Activated CD4-positive, alpha-beta T cell treated with anti-CD3 and anti-CD28 coated beads, Interleukin-2, amount 50 U/mL, for 48 hours (primary cell): ENCODE measurements around the gene CAPN10.
"Not testable (repeated sequence)": the region's sequence is repeated elsewhere in the genome, so short reads cannot be mapped to it uniquely, and the experiment has no call there.

Experiments
- DNase-seq, 2 experiments: peaks; one replicate each; pipeline ENCODE4 v3.0.0-alpha.2; 2020

CAPN10 gene

DNA sequence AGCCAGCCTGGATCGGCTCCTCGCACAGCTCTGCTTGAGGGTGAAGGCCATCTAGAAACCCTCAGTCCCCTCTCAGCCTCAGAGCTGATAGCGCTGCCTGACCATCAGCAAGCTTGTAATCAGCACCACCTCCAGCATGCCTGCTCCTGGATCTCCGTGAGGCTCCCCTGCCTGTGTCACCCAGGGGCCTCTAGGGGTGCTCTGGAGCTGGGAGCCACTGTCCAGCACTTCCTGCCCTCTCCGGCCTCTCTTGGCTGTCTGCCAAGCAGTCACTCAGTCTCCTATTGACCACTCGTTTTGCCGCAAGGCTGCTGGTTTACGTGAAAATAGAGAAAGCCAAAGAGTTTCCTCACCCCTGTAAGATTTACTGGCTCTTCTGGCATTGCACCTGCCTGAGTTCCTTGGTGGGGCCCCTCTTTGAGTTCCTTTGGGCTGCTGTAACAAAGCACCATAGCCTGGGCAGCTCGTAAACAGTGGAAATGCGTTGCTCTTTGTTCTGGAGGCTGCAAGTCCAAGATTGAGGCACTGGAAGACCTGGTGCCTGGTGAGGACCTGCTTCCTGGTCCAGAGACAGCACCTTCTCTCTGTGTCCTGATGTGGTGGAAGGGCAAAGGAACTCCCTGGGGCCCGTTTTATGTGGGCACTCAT, 17.9 kb downstream of the CAPN10 start:
- no peak for DNase-seq

DNA sequence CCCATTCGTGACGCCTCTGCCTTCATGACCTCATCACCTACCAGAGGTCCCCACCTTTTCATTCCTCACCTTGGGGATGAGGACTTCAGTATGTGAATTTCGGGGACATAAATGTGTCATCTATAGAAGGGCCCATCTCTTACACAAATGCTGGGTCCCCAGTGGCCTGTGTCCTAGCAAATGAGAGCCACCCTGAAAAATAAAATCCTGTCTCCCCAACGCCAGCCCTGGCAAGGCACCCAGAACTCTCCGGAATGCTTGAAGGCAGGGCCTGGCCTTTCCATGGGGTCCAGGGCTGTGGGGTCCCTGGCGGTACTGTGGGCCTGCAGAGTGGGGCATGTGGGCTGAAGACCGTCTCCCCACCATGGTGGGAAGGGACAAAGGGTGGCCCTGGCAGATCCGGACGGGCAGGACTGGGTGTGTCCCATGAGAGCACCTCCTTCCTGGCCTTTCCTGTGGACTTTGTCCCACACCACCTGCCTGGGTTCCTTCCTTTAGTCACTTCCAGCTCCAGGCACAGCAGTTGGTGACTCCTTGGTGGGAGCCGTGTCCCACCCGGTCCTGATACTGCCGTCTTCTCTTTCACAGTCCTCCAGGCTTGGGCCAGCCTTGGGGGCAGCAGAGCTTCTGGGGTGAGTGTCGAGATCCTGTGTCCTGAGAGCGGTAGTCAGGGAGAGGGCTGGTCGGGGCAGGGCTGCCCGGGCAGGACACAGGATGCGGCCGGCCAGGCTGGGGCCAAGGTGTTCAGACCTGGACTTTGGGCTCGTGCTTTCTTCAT, 18.6 kb downstream of the CAPN10 start:
- DNase-seq, result no peak

DNA sequence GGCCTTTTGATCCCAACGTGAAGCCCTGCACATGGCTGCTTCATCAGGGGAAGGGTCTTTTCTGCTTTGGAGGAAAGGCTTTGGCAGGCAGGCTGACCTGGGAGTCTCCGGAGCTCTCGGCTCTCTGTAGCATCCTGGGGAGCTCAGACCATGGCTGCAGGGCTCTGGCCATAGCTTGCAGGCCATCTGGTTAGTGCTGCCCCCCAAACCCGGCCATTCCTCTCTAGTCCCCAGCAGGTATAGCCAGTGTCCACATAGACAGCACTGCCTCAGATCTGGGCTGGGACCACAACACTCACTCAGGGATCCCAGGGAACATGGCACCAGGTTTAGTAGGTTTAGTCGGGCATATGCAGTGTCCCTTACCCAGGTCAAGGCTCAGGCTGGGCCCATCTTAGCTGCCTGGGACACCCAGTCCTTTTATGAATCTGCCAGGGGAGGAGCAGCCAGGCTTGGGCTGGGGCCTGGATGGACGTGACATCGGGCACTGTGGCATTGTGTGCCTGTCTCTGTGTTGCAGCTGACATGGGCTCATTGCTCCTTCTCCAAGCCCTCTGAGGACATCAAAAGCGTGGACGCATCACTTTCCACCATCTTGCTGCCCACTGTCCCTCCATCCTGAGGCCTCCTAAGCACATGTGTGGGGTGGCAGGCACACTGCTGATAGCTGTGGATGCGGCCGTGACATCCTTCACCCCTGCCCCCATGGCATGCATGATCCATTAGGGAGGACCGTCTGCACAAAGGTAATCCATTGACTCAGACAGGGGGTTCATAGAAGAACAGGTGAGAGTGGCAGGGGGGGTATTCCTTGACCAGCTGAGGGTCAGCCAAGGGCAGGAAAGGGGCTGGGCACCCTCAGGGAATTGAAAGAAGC, 19.6 kb downstream of the CAPN10 start:
- no peak for DNase-seq

DNA sequence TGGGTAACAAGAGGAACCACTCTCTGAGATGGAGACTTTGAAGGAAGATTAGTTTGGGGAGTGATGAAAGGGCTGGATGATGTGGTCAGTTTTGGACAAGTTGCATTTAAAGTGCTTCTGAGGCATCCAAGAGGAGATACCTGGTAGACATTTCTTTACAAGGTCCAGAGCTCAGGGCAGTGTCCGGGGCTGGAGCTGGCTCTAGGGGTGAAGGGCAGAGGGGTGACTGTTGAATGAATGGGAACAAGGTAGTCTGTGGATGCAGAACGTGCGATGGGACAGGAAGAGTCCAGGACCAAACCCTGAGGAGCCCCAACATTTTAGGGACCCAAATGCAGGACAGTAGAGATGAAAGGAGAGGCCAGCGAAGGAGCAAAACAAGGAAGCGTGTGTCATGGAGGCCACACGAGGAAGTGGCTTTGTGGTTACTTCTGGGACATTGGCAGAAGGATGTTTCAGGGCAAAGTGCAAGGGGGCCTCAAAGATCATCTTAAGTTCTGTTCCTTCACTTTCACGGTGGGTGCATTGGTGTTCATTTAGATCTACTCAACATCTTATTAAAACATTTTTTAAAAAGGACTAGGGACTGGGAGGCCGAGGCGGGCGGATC, 25.2 kb downstream of the CAPN10 start:
- DNase-seq, result no peak

GRCh38 chr2:240613781-240614180, 27.2 kb downstream of the CAPN10 start:
- no peak for DNase-seq

- DNase-seq, result no peak
These were observed 27.9 kb downstream of the CAPN10 start for GRCh38 chr2:240614391-240614790.

- DNase-seq, result no peak
These were observed 28.9 kb downstream of the CAPN10 start for GRCh38 chr2:240615396-240615795.

- no peak for DNase-seq
These were observed 29.4 kb downstream of the CAPN10 start for GRCh38 chr2:240615820-240616547.

GRCh38 chr2:240616860-240617666, 30.5 kb downstream of the CAPN10 start:
- not testable (repeated sequence) for DNase-seq

DNA sequence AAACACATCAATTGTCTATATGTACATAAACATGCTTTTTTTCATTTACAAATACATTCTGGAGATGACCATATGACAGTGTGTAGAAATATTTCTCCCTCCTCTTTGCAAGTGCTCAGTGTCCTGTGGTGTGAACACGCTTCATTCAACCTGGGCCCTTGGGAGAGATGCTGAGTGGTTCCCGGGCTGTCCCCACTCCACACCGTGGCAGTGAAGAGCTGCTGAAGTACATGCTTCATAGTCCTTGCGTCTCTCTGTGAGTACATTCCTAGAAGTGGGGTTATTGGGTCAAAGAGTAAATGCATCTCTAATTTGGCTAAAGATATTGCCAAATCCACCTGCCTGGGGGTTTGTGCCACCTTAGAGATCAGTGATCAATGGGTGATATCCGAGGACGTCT, 32.2 kb downstream of the CAPN10 start:
- DNase-seq, result no peak

- no peak for DNase-seq
These were observed 33.1 kb downstream of the CAPN10 start for GRCh38 chr2:240619506-240620148.

GRCh38 chr2:240620149-240620731, 33.7 kb downstream of the CAPN10 start:
- no peak for DNase-seq

DNA sequence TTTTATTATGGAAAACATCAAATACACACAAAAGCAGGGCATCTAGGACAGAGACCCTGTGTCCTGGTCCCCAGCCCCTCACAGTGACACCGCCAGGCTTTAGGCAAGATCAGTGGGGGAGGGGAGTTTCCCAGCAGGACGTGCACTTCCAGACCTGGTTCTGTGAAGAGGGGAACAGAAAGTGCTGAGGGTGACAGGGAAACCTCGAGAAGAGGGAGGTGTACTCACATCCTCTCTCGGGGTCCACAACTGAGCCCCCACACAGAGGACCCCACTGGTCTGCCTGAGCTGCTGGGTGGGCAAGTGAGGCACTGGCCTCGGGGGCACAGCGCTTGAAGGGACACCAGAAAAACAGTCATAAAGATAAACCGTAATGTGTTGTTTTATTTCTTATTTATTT, 34.3 kb downstream of the CAPN10 start:
- DNase-seq, result no peak

DNA sequence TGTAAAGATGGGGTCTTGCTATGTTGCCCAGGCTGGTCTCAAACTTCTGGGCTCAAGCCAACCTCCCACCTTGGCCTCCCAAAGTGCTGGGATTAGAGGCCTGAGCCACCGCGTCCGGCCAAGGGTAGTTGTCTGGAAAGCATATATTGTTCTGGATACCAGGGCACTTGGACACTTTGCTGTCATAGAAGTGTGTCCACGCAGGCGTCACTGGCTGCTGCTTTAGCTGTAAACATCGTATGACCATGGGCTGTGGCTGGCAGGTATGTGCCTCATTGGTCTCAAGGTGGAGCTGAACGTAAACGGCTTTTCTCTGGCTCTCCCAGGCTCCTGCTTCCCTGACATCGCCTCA, 35.5 kb downstream of the CAPN10 start:
- DNase-seq, result no peak

DNA sequence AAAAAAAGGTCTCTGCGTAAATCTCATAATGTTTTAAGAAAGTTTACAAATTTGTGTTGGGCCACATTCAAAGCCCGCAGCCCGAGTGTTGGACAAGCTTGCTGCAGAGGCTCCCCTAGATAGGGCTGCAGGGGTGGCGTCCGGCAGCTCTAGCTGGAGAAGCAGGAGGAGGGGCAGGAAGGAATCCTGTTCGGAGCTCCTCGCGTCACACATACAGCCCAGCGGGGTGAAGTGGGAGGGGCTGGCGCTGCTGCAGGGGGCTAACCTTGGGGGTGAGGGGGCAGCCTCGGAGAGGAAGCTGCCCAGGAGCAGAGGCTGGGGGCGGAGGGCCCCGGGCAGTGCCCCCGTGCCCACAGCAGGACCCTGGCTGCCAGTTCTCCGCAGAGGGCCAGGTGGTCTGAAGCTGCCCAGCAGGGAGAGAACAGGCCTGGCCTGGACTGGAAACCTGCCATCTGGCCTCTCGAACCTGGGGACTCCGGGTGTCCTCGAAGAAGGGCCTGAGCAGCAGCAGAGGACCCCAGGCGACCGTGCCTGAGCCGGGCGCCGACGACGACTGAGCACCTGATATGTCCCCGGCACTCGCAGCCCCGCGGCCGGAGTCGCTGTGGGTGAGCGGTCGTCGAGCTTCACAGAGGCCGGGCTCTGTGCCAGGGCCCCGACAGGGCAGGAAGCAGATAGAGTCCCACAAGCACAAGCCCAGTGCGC, 36.1 kb downstream of the CAPN10 start:
- no peak for DNase-seq

DNA sequence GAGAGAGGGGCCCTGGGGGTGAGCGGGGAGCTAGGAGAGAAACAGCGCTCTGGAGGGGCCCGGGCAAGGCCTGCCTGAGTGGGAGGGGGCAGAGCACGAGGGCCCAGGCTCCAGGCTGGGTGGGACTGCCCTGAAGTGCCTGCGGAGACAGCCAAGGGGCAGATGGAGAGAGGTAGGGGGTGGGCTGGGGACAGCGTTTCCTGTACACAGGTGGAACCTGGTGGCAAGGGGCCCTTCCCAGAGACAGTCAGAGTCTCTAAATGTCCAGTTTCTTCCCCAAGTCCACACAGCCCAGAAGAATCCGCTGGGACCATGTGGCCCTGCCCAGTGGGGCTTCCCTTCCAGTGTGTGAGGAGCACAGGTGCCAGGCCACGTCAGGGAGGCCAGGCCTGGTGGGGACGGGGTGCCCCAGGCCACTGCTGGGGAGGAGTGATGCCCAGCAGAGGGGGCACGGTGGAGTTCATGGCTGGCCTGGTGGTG, 37.0 kb downstream of the CAPN10 start:
- DNase-seq, result no peak

- DNase-seq, result no peak
These were observed 37.7 kb downstream of the CAPN10 start for GRCh38 chr2:240624011-240624949.

DNA sequence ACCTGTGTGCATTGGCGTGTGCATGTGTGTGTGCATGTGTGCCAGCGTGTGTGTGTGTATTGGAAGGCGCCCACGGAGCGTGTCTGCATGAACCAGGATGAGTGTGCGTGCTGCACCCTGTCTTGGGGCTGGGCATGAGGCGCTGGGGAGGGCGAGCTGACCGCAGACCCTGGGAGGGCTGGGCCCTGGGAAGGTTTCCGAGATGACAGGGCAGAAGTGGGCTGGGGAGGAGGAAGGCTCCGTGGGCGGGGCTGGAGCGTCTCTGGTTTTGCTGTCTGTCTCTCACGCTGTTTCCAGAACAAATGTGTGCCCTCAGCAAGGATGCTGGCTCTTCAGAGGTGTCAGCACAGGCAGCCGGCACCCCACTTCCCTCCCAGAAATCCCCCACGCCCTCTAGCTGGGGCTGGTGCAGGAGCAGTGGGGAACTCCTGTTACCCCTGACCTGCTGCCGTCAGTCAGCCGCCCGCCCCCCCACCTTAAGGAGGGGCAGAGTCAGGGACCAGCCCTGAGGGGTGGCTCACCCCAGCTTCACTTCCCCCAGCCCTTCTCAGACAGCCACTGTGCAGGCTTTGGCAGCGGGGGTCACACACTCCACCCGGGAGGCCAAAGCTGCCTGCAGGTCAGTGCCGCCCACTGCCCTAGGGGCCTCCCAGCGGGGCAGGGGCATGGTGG, 38.6 kb downstream of the CAPN10 start, which contains the start of gene GPR35:
GPR35 (plus strand) TSS at position 531 of the 672 bp plus-strand sequence. CDS start 4,473 bp downstream, outside the sequence.
- DNase-seq, result peak; percentile 83 to 89
